Muscle layer of colon (tissue), 2 donors: ENCODE measurements around the gene RADIL.

ENCODE experiments used
- H3K27ac ChIP-seq: one replicate; pipeline ENCODE4 v1.7.0; 2013; ENCODE audit warnings: low read depth, mild to moderate bottlenecking, low read length, moderate library complexity
- H3K27me3 ChIP-seq, 2 donors: one replicate each; pipeline ENCODE4 v1.7.0; 2013; ENCODE audit warnings: low read length in 2 of 2, mild to moderate bottlenecking in 2 of 2; ENCODE audit not compliant: insufficient read depth in 2 of 2, control insufficient read depth in 1 of 2
- H3K36me3 ChIP-seq: one replicate; pipeline ENCODE4 v1.7.0; 2013; ENCODE audit warnings: mild to moderate bottlenecking, low read length; ENCODE audit not compliant: insufficient read depth
- H3K4me1 ChIP-seq: one replicate; pipeline ENCODE4 v1.7.0; 2013; ENCODE audit warnings: mild to moderate bottlenecking, low read length; ENCODE audit not compliant: insufficient read depth
- H3K4me3 ChIP-seq, 2 donors: one replicate each; pipeline ENCODE4 v1.7.0; 2013; ENCODE audit warnings: low read length in 2 of 2, low read depth in 1 of 2, mild to moderate bottlenecking in 1 of 2, moderate library complexity in 1 of 2
- H3K9ac ChIP-seq: one replicate; pipeline ENCODE4 v1.7.0; 2013; ENCODE audit warnings: low read length
- H3K9me3 ChIP-seq: one replicate; pipeline ENCODE4 v1.7.0; 2013; ENCODE audit warnings: mild to moderate bottlenecking, low read length
- donor health status: abdominal sarcoma.
- donor health status: Adenocarcinoma of cecum.

RADIL gene

GRCh38 chr7:4783762-4784351 is 99.7 kb downstream of the RADIL start:
- H3K36me3 ChIP-seq: peaks cover 36% of the 10 kb centered on the region
- no peak overlapping the region for H3K4me3 ChIP-seq
- no peak overlapping the region for H3K9ac ChIP-seq
- H3K27ac ChIP-seq: no peak overlapping the region
- H3K4me1 ChIP-seq: no peaks in the 10 kb centered on the region
- H3K9me3 ChIP-seq: no peaks in the 10 kb centered on the region
- no peaks in the 10 kb centered on the region for H3K27me3 ChIP-seq

DNA sequence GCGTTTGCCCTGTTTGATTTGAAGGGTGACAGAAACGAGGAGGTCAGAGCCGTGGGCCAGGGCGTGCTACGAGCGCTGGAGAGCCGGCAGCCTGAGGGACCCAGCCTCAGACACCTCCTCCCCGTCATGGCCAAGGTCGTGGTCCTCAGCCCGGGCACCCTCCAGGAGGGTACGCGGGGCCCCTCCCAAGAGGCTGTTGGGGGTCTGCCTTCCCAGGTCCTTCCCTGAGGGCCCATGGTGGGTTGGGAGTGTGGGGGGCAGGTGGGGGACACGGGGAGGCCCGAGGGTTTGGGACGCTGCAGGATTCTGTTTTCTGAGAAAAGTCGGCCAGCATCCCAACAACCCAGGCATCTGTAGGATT is 100.2 kb downstream of the RADIL start:
- no peak overlapping the region for H3K9ac ChIP-seq
- no peaks in the 10 kb centered on the region for H3K27me3 ChIP-seq
- H3K27ac ChIP-seq: no peak overlapping the region
- peaks cover 2% of the 10 kb centered on the region for H3K4me1 ChIP-seq
- no peak overlapping the region for H3K4me3 ChIP-seq
- peaks cover 34% of the 10 kb centered on the region for H3K36me3 ChIP-seq
- H3K9me3 ChIP-seq: no peaks in the 10 kb centered on the region

DNA sequence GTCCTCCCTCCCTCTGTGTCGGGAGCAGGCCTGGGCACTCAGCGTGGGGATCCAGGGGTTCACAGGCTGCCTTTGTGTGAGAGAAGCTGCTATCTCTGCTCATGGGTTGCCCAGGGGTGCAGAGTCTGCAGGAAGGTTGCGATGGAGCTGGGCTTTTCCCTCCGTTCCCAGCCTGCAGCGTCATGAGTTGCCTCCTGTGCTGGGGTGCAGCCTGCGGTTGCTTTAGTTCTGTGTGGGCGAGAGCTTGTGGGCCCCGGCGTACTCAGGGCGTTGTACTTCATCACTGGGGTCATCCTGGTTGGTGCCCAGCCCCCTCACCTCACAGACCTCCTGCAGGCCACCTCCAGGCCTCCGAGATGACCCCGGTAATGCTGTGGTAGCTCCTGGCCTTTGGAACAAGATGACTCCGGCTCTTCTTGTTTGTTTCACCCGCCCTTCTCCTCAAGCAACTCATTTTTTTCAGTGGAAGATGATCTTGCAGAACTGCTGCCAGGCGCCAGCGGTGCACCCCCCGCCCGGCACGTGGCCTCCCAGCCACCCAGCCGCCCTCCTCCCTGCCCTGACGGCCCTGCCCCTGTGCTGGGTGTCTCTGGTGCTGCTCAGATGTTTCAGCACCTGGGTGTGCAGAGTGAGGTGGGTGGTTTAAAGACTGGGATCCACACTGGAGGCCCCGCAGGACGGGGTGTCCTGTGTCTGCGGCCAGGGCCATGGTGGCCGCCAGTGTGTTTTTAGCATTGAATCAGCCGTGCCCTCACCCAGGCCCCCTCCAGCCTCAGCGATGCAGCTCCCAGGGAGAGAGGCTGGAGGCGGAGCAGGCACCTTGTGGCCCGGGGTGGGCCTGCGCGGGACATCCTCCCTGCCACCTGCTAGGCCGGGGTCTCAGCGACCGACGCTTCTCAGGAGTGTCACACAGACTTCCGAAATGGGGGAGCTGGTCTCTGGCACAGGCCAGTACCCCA is 100.9 kb downstream of the RADIL start:
- no peak overlapping the region for H3K27ac ChIP-seq
- H3K9ac ChIP-seq: no peak overlapping the region
- H3K36me3 ChIP-seq: peaks cover 31% of the 10 kb centered on the region
- no peaks in the 10 kb centered on the region for H3K9me3 ChIP-seq
- no peak overlapping the region for H3K4me3 ChIP-seq
- H3K27me3 ChIP-seq: no peaks in the 10 kb centered on the region
- peaks cover 6% of the 10 kb centered on the region for H3K4me1 ChIP-seq

DNA sequence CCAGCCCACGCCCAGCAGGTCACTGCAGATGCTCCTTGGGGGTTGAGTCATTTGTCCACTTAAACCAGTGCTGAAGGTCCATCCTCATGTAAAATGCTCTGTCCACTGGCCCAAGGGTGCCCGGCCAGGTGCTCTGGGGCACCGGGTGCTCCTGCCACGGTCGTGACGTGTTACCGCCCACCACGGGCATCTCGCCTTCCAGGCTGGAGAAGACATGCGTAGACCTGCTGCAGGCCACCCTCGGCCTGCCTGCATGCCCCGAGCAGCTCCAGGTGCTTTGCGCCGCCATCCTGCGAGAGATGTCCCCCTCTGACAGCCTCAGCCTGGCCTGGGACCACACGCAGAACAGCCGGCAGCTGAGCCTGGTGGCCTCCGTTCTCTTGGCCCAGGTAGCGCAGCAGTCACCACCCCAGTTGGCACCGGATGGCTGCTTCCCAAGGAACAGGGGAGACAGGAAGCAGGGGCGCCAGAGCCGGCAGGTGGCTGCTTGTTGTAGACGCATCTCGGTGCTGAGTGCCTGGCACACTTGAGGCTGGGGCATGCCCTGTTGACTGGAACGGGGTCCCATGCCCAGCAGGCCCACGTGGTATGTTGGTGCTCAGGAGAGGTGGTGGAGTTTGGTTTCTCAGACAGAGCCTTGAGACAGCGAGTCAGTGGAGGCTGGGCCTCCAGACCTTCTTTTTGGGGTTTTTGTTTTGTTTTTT is 102.0 kb downstream of the RADIL start:
- Histone ChIP-seq H3K4me3 (no peak overlapping the region), H3K9me3 (no peaks in the 10 kb centered on the region), H3K36me3 (peaks cover 31% of the 10 kb centered on the region), H3K9ac (no peak overlapping the region), H3K27ac (no peak overlapping the region), H3K4me1 (peaks cover 11% of the 10 kb centered on the region), H3K27me3 (no peaks in the 10 kb centered on the region)

DNA sequence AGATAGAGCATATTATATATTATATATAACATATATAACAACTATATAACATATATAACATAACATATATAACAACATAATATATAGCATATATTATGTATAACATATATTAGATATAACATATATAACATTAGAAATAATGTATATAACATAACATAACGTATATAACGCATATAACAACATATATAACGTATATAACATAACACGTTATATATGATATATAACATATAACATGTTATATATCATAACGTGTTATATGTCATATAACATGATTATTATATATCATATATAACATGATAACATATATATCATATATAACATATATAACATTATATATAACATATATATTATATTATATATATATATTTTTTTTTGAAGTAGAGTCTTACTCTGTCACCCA is 104.4 kb downstream of the RADIL start:
- peaks cover 20% of the 10 kb centered on the region for H3K4me1 ChIP-seq
- peaks cover 31% of the 10 kb centered on the region for H3K36me3 ChIP-seq
- H3K9ac ChIP-seq: no peak overlapping the region
- H3K9me3 ChIP-seq: no peaks in the 10 kb centered on the region
- no peak overlapping the region for H3K27ac ChIP-seq
- H3K4me3 ChIP-seq: no peak overlapping the region
- H3K27me3 ChIP-seq: no peaks in the 10 kb centered on the region

DNA sequence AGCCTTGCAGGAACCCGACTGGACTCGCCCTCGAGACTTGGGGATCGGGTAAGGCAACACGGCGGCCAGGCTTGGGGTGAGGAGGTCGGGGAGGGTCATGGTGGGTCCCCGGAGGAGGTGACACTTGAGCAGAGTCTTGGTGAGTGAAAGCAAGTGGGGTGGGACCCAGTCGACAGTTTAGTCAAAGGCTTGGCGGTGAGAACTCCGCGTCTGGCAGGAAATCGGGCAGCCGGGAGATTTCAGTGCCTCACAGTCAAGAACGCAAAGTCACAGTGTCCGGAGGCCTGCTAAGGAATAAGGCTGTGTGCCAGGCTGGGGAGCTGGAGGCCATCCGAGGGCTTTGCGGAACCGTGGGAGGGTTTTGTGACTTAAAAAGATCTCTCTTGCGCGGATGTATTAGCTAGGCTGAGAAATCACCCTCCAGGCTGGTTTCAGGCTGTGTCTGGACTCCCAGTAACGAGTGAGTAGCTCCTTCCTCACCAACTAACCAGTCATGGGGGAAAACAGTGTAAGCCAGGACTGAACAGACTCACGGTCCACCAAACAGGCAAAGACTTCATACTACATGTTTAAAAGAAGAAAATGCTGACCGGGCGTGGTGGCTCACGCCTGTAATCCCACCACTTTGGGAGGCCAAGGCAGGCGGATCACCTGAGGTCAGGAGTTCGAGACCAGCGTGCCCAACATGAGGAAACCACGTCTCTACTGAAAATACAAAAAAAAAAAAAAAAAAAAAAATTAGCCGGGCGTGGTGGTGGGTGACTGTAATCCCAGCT is 107.5 kb downstream of the RADIL start:
- H3K4me3 ChIP-seq: peak overlapping the region; percentile 84 to 95
- peaks cover 32% of the 10 kb centered on the region for H3K4me1 ChIP-seq
- H3K36me3 ChIP-seq: peaks cover 9% of the 10 kb centered on the region
- no peaks in the 10 kb centered on the region for H3K9me3 ChIP-seq
- no peaks in the 10 kb centered on the region for H3K27me3 ChIP-seq
- H3K27ac ChIP-seq: peak overlapping the region; percentile 82
- H3K9ac ChIP-seq: peak overlapping the region; percentile 77

- Histone ChIP-seq H3K4me3 (peak within 1 kb of the TSS; percentile 84 to 95), H3K4me1 (peaks cover 39% of the 10 kb centered on the region), H3K27ac (peak within 1 kb of the TSS; percentile 82), H3K36me3 (peaks cover 5% of the 10 kb centered on the region), H3K27me3 (no peaks in the 10 kb centered on the region), H3K9me3 (no peaks in the 10 kb centered on the region), H3K9ac (peak within 1 kb of the TSS; percentile 81)
Observed at GRCh38 chr7:4775250-4775847, 108.2 kb downstream of the RADIL start, which contains the start of gene AP5Z1. TSS of gene AP5Z1 (plus strand) at chr7:4775623. CDS start at chr7:4775716, 93 bp downstream.

GRCh38 chr7:4774658-4775249 is 108.8 kb downstream of the RADIL start:
- Histone ChIP-seq H3K9ac (peak overlapping the region; percentile 81), H3K4me3 (peak overlapping the region; percentile 84 to 95), H3K36me3 (peaks cover 5% of the 10 kb centered on the region), H3K27me3 (no peaks in the 10 kb centered on the region), H3K9me3 (no peaks in the 10 kb centered on the region), H3K27ac (peak overlapping the region; percentile 82), H3K4me1 (peaks cover 39% of the 10 kb centered on the region)

DNA sequence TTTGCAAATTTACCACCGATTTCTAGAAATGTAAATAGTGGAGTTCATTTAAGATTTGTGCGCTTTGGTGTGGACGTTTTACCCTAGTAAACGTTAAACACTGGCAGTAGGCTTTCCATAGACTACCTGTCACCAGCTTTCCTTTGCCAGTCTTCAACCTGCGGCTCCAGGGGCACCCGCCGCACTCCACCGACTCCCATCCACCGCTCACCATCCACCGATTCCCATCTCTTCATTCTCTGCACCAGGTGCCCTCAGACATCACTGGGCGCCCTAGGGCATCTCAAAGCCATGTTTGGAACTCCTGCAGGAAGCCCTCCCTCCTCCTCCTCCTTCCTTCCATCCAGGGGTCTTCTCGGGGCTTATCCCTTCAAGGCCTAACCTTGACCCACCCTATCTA is 109.5 kb downstream of the RADIL start:
- Histone ChIP-seq H3K9ac (no peak overlapping the region), H3K27me3 (no peaks in the 10 kb centered on the region), H3K4me3 (peak overlapping the region in 1 of 2 donors; percentile 84), H3K27ac (no peak overlapping the region), H3K36me3 (peaks cover 5% of the 10 kb centered on the region), H3K9me3 (no peaks in the 10 kb centered on the region), H3K4me1 (peaks cover 39% of the 10 kb centered on the region)

DNA sequence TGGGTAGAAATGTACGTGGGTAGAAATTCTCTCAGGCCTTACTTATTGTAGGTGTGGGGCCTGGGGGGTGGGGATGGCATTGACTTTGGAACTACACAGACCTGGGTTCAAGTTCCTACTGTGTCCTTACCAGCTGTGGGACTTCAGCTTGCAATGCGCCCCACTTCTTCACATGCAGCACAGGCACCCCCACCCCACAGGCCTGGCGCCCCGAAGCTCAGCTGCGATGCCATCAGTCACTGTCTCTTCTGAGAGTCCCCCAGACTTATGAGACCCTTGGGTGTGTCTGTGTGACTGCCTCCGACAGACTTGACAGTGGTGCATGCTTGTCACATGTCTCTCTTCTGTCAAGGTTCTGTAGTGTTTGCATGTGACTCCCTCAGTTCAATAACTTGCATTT is 111.2 kb downstream of the RADIL start:
- no peaks in the 10 kb centered on the region for H3K27me3 ChIP-seq

More for the DNA sequence above, 111.2 kb downstream of the RADIL start:
- H3K36me3 ChIP-seq: no peaks in the 10 kb centered on the region
- peaks cover 33% of the 10 kb centered on the region for H3K4me1 ChIP-seq
- no peak overlapping the region for H3K27ac ChIP-seq
- no peak overlapping the region for H3K4me3 ChIP-seq
- no peaks in the 10 kb centered on the region for H3K9me3 ChIP-seq
- H3K9ac ChIP-seq: no peak overlapping the region
